Upper lobe of left lung (tissue), 4 donors: ENCODE results near the gene SRGAP2C.
"Not testable (repeated sequence)": the region's sequence is repeated elsewhere in the genome, so short reads cannot be mapped to it uniquely, and the experiment has no call there.

Experiments used
- CTCF ChIP-seq, 6 experiments: fragments of 450-650 bp in 4 of 6; fragments of 200-600 bp in 2 of 6; sonication (generic) in 2 of 6; IDR thresholded peaks; one replicate each; pipeline ENCODE4 v1.5.1; 2016 to 2019; ENCODE audit warnings: antibody characterized with exemption in 6 of 6
- EP300 ChIP-seq, 4 donors: sonication (generic); formaldehyde crosslinking; IDR thresholded peaks; one replicate each; pipeline ENCODE4 v1.5.1; 2017; ENCODE audit warnings: antibody characterized with exemption in 4 of 4, control low read depth in 2 of 4
- POLR2A ChIP-seq, 4 donors: fragments of 450-650 bp; IDR thresholded peaks; one replicate each; pipeline ENCODE4 v1.5.1; 2016 to 2017; ENCODE audit warnings: antibody characterized with exemption in 4 of 4, mild to moderate bottlenecking in 2 of 4
- POLR2AphosphoS5 ChIP-seq, 2 donors: sonication (generic); formaldehyde crosslinking; IDR thresholded peaks; one replicate each; pipeline ENCODE4 v1.5.1; 2017; ENCODE audit warnings: antibody characterized with exemption in 2 of 2

- not testable (repeated sequence) for TF ChIP-seq EP300, CTCF, POLR2A, POLR2AphosphoS5 (IDR thresholded peaks at IDR 0.05)
Measured at GRCh38 chr1:121296563-121296962, 111.8 kb downstream of the SRGAP2C start.
